Spleen (tissue), 11 donors: ENCODE measurements around the gene ERBB4. TPM values are rescaled to one million over a fixed set of nuclear protein-coding genes. Genes with fewer than 3 reads are reported as not detected.

Experiments
- DNase-seq: peaks from one replicate; pipeline ENCODE4 v3.0.0-alpha.2; 2020
- H3K27ac ChIP-seq, 8 donors: fragments of 200-600 bp; sonication (generic) in 7 of 8; 1 replicate in 4 of 8; 2 replicates in 4 of 8; pipeline versions ENCODE4 v1.5.0 to v1.8.0; 2016 to 2021; ENCODE audit warnings: inconsistent platforms in 4 of 8, mild to moderate bottlenecking in 4 of 8, moderate library complexity in 1 of 8
- H3K27me3 ChIP-seq, 7 donors: fragments of 200-600 bp; sonication (generic) in 6 of 7; replicated peaks in 1 of 7; 1 replicate in 4 of 7; 2 replicates in 3 of 7; pipeline versions ENCODE4 v1.5.0 to v1.8.0; 2016 to 2021; ENCODE audit warnings: inconsistent platforms in 3 of 7, mild to moderate bottlenecking in 1 of 7
- H3K36me3 ChIP-seq, 6 donors: fragments of 200-600 bp; sonication (generic) in 5 of 6; 1 replicate in 4 of 6; 2 replicates in 2 of 6; pipeline versions ENCODE4 v1.5.0 to v1.8.0; 2016 to 2021; ENCODE audit warnings: inconsistent platforms in 2 of 6
- H3K4me1 ChIP-seq, 6 donors: fragments of 200-600 bp; sonication (generic) in 5 of 6; 1 replicate in 3 of 6; 2 replicates in 3 of 6; pipeline versions ENCODE4 v1.5.0 to v1.8.0; 2016 to 2021; ENCODE audit warnings: inconsistent platforms in 3 of 6
- H3K4me3 ChIP-seq, 8 donors: fragments of 200-600 bp; sonication (generic) in 7 of 8; 1 replicate in 4 of 8; 2 replicates in 4 of 8; pipeline versions ENCODE4 v1.5.0 to v1.8.0; 2016 to 2021; ENCODE audit warnings: inconsistent platforms in 4 of 8, mild to moderate bottlenecking in 4 of 8, moderate library complexity in 2 of 8
- H3K9me3 ChIP-seq, 8 donors: fragments of 200-600 bp; sonication (generic) in 7 of 8; 1 replicate in 4 of 8; 2 replicates in 4 of 8; pipeline versions ENCODE4 v1.5.0 to v1.8.0; 2016 to 2021; ENCODE audit warnings: inconsistent platforms in 4 of 8
- CTCF ChIP-seq, 11 experiments: fragments of 200-600 bp in 7 of 11; fragments of 450-650 bp in 4 of 11; sonication (generic) in 4 of 11; IDR thresholded peaks in 8 of 11; conservative IDR thresholded peaks in 3 of 11; 1 replicate in 7 of 11; 2 replicates in 4 of 11; pipeline versions ENCODE4 v1.4.0 to v1.8.0; 2016 to 2021; ENCODE audit warnings: antibody characterized with exemption in 11 of 11, inconsistent platforms in 4 of 11, mild to moderate bottlenecking in 1 of 11
- POLR2A ChIP-seq, 3 donors: fragments of 450-650 bp; IDR thresholded peaks; one replicate each; pipeline ENCODE4 v1.5.1; 2017; ENCODE audit warnings: antibody characterized with exemption in 3 of 3, mild to moderate bottlenecking in 1 of 3
- POLR2AphosphoS5 ChIP-seq, 3 donors: sonication (generic); formaldehyde crosslinking; IDR thresholded peaks; one replicate each; pipeline ENCODE4 v1.5.1; 2017; ENCODE audit warnings: antibody characterized with exemption in 3 of 3
- WGBS, 5 donors: extraction: QIAGEN DNeasy Blood & Tissue Kit in 3 of 5; methylation state at CpG; one replicate each; pipeline versions ENCODE4 v1.1.5 to v1.1.7; 2013 to 2018; 5-methylcytosine and 5-hydroxymethylcytosine counted together
- intact Hi-C: fragments of 100-400 bp; cut with DNase I; formaldehyde crosslinking; loops from one replicate; pipeline ENCODE4 v1.15.0; 2023; ENCODE audit warnings: low total_unique reads
- polyA plus RNA-seq, 3 donors: library from polyadenylated mRNA; stranded (reverse); fragments of 200-250 nt; gene quantifications; one replicate each; pipeline ENCODE4 v1.2.1, GENCODE V29; 2013
- total RNA-seq, 7 donors: library from RNA; depleted of rRNA in 3 of 7; stranded (reverse); fragments of >200 nt in 3 of 7; fragmentation: NEBNext Ultra II Directional in 4 of 7; extraction: Animal tissue kit (Norgen Biotek cat#: 25700) in 4 of 7; gene quantifications; one replicate each; pipeline versions ENCODE4 v1.1.0 to v1.2.1, GENCODE V29; 2016 to 2021
- donor health status: healthy with polysubstance abuse.
- donor health status: DM: no; HTN: no; CAD: no; lungs with moderate emphysema.
- donor health status: DM: no; HTN: no; CAD: no.
- donor health status: Bipolar disorder and iron deficiency.
- donor health status: healthy.
- donor health status: DM: no; HTN: no; CAD: no.
- donor health status: DM: yes; HTN: yes; CAD: no.

ERBB4 gene
- total and polyA plus RNA-seq, 10 donors, result under 0.01 to 1.4 (median 0.35) TPM

DNA sequence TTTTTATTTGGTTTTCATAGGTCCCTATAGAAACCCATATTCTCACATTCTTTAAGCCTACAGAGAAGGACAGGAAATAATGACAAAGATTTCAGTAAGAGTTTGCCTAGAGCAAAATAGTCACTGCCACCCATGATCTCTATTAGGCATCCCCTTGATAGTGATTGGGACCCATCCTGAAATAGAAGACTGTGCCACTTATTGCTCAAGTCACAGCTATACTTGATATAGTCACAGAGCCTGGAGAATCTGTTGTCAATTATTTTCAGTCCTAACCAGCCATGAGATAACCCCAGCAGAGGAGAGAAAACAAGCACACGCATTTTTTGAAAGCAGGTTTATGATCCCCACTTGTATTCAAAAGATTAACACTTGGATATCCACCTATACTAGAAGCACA lies 8.2 kb downstream of the ERBB4 start:
- no peaks in the 10 kb centered on the region for H3K4me1 ChIP-seq
- H3K4me3 ChIP-seq, result no peak overlapping the region
- 78 to 93% (median 89%) methylated on average over 1 of the region's 1 CpG for WGBS, 5 donors
- TF ChIP-seq POLR2AphosphoS5 (IDR thresholded peaks at IDR 0.05) (no peak), POLR2A (IDR thresholded peaks at IDR 0.05) (no peak), CTCF (IDR thresholded peaks at IDR 0.05 in 8 of 11, conservative IDR thresholded peaks at IDR 0.05 in 3 of 11) (no peak)
- no peak for DNase-seq
- H3K9me3 ChIP-seq, result no peaks in the 10 kb centered on the region
- no peaks in the 10 kb centered on the region for H3K36me3 ChIP-seq
- intact Hi-C loops, result no loop called here
- no peak overlapping the region for H3K27ac ChIP-seq
- peaks cover 0 to 27% (median 3%) of the 10 kb centered on the region in 7 donors for H3K27me3 ChIP-seq

DNA sequence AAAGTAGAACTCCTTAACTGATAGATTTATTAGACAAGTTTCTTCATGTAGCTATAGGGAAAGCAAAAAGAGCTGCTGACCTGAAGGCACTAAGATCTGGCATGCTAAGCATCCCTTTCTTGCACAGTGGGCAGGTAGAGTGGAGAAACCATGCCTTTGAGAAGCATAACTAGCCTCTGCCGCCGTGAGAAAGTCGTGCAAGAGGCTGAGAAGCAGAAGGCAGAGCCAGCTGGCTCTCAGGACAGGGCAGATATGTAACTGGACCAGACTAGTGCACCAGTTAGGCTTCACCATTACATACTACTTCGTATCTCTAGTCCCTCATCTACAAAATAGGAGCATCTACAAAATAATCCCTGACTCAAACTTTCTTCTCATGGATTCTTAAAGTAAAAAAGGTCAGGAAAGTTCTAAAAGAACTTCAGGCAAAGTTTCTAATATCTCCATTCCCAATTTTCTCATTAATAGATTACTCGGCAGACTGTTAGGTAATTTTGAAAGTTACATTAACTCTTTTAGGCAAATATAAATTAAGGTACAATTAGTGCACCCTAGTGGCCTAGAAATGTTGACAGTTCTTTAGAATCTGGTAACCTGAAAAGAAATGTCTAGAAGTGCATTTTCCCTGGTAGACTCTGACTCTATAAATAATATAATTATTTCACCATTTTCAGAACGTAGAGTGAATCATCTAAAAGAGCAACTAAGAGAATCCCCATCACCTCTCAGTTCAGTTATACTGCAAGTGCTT lies 10.3 kb downstream of the ERBB4 start:
- H3K4me1 ChIP-seq, result no peaks in the 10 kb centered on the region
- no peak for DNase-seq
- WGBS, 5 donors, result 63 to 77% (median 68%) methylated on average over 6 of the region's 6 CpGs
- peaks cover 0 to 6% (median 0%) of the 10 kb centered on the region in 7 donors for H3K27me3 ChIP-seq
- TF ChIP-seq POLR2AphosphoS5 (IDR thresholded peaks at IDR 0.05) (no peak), CTCF (IDR thresholded peaks at IDR 0.05 in 8 of 11, conservative IDR thresholded peaks at IDR 0.05 in 3 of 11) (no peak), POLR2A (IDR thresholded peaks at IDR 0.05) (no peak)
- H3K27ac ChIP-seq, result no peak overlapping the region
- no peaks in the 10 kb centered on the region for H3K9me3 ChIP-seq
- no peak overlapping the region for H3K4me3 ChIP-seq
- H3K36me3 ChIP-seq, result no peaks in the 10 kb centered on the region
- intact Hi-C loops, result no loop called here

DNA sequence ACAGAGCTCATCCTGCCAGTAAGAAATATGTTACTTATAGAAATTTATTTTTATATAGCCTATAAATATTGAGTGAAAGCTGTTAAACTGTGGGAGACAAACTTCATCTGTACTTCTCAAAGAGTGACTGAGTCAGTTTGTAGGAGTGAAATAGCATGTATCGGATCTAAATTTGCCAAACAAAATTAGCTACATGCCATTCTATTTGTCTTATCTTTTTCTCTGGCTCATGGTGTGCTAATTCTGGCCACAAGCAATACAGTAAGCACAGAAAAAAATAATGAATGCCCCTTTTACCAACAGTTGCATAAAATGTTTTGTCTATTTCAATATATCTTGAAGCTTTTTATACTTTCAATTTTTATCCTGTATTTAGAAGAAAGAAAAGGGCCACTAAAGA lies 12.5 kb downstream of the ERBB4 start:
- Histone ChIP-seq H3K4me3 (no peak overlapping the region), H3K27me3 (peaks cover 0 to 4% (median 0%) of the 10 kb centered on the region in 7 donors), H3K27ac (no peak overlapping the region), H3K4me1 (no peaks in the 10 kb centered on the region), H3K9me3 (no peaks in the 10 kb centered on the region), H3K36me3 (no peaks in the 10 kb centered on the region)
- 81 to 100% (median 82%) methylated on average over 1 of the region's 1 CpG for WGBS, 5 donors
- no peak for DNase-seq
- TF ChIP-seq POLR2AphosphoS5 (IDR thresholded peaks at IDR 0.05) (no peak), CTCF (IDR thresholded peaks at IDR 0.05 in 8 of 11, conservative IDR thresholded peaks at IDR 0.05 in 3 of 11) (no peak), POLR2A (IDR thresholded peaks at IDR 0.05) (no peak)
- intact Hi-C loops, result no loop called here

DNA sequence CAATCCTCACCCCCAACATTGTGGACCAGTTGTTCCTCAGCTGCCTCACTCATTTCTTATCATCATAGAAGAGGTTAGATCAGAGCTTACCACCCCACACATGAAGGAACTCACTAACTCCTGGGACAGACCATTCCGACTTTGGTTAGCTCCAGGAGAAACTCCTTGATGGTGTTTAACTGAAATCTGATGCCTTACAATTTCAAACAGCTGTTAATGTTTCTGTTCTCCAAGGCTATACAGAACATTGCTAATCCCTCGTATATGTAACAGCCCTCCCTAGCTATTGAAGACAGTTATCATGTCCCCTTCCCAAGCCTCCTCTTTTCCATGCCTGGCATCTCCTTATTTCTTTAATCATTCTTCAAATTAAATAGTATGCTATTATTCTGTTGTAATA lies 14.8 kb downstream of the ERBB4 start:
- Histone ChIP-seq H3K27me3 (peaks cover 0 to 4% (median 0%) of the 10 kb centered on the region in 7 donors), H3K4me3 (no peak overlapping the region), H3K4me1 (no peaks in the 10 kb centered on the region), H3K36me3 (no peaks in the 10 kb centered on the region), H3K9me3 (no peaks in the 10 kb centered on the region), H3K27ac (no peak overlapping the region)
- intact Hi-C loops, result no loop called here
- 52 to 79% (median 63%) methylated on average over 2 of the region's 2 CpGs for WGBS, 5 donors
- no peak for TF ChIP-seq CTCF (IDR thresholded peaks at IDR 0.05 in 8 of 11, conservative IDR thresholded peaks at IDR 0.05 in 3 of 11)
- TF ChIP-seq POLR2A (IDR thresholded peaks at IDR 0.05), result no peak
- TF ChIP-seq POLR2AphosphoS5 (IDR thresholded peaks at IDR 0.05), result no peak
- DNase-seq, result no peak
